Ovary (tissue), 3 donors: ENCODE results near the gene ZBTB1.

Experiments used
- CTCF ChIP-seq, 3 donors: fragments of 450-650 bp in 2 of 3; fragments of 200-600 bp in 1 of 3; IDR thresholded peaks; one replicate each; pipeline versions ENCODE4 v1.5.1 to v1.8.0; 2016 to 2022; ENCODE audit warnings: antibody characterized with exemption in 3 of 3, mild to moderate bottlenecking in 1 of 3
- EP300 ChIP-seq: sonication (generic); formaldehyde crosslinking; IDR thresholded peaks from one replicate; pipeline ENCODE4 v1.6.1; 2017; ENCODE audit warnings: antibody characterized with exemption
- POLR2A ChIP-seq: fragments of 450-650 bp; IDR thresholded peaks from one replicate; pipeline ENCODE4 v1.6.1; 2017; ENCODE audit warnings: antibody characterized with exemption, mild to moderate bottlenecking, moderate library complexity
- donor health status: DM: no; HTN: no; CAD: no.

GRCh38 chr14:64563696-64564095, 59.1 kb downstream of the ZBTB1 start:
- TF ChIP-seq POLR2A (no peak), EP300 (no peak), CTCF (IDR thresholded peaks at IDR 0.05) (no peak)
